Measurements from ENCODE around the gene PTPN22. TPM values are rescaled to one million over a fixed set of nuclear protein-coding genes. Genes with fewer than 3 reads are reported as not detected.

The PTPN22 gene
- total and polyA plus RNA-seq, 2 experiments from 2014 or later, result 0.86 to 1.6 TPM

GRCh38 chr1:113893267-113893666 lies 21.8 kb upstream of the PTPN22 start:
- TF ChIP-seq EZH2phosphoT487 (IDR thresholded peaks at IDR 0.05; ENCODE audit: insufficient read depth, low read depth), result no peak
- no peak for TF ChIP-seq EZH2 (IDR thresholded peaks at IDR 0.05; ENCODE audit: insufficient read depth, poor library complexity, severe bottlenecking)
- H3K36me3 ChIP-seq (ENCODE audit: low read depth), result peaks cover 16% of the 10 kb centered on the region; the same call in 1 of the 2 replicates
- H3K27ac ChIP-seq, result no peak overlapping the region
- H3K9me2 ChIP-seq (ENCODE audit: insufficient read depth), result no peaks in the 10 kb centered on the region
- no peak overlapping the region for H3K9ac ChIP-seq
- H3K27me3 ChIP-seq (replicated peaks; ENCODE audit: insufficient read depth), result no peaks in the 10 kb centered on the region
- no peaks in the 10 kb centered on the region for H4K20me1 ChIP-seq (ENCODE audit: insufficient read depth)
- no peaks in the 10 kb centered on the region for H3K4me1 ChIP-seq (ENCODE audit: insufficient read depth)
- H3K4me3 ChIP-seq, result no peak overlapping the region
- in situ Hi-C loops (cut with MboI), result no loop called here
- H2AFZ ChIP-seq, result no peak overlapping the region
- WGBS, 2 experiments (ENCODE audit: low coverage in 1 of 2, low lambda C conversion rate in 2 of 2, missing lambda C conversion rate in 2 of 2), result 96 to 100% methylated on average over 3 of the region's 3 CpGs
- H3F3A ChIP-seq (ENCODE audit: insufficient read depth), result peaks cover 10% of the 10 kb centered on the region; the same call in 1 of the 2 replicates
- no peak overlapping the region for H3K4me2 ChIP-seq (ENCODE audit: unreplicated experiment)
- H3K79me2 ChIP-seq (ENCODE audit: insufficient read depth), result no peaks in the 10 kb centered on the region
- DNase-seq, result no peak
- H3K9me3 ChIP-seq (ENCODE audit: low read depth), result no peaks in the 10 kb centered on the region

DNA sequence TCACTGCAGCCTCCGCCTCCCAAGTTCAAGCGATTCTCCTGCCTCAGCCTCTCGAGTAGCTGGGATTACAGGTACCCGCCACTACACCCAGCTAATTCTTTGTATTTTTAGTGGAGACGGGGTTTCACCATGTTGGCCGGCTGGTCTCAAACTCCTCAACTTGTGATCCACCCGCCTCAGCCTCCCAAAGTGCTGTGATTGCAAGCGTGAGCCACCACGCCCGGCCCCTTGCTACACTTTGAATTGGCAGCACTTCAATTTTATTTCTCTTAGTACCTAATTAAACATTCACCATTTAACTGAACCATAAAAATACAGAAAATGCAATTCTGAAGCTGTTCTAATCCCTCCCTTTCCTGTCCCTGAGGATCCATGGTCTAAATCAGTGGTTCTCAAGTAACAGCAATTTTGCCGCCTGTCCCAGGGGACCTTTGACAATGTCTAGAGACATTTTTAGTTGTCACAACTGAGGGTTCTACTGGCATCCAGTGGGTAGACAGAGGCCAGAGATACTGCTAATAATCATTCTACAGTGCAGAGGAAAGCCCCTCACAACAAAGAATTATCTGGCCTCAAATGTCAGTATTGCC lies 20.2 kb upstream of the PTPN22 start:
- in situ Hi-C loops (cut with MboI), result no loop called here
- no peak for TF ChIP-seq EZH2phosphoT487 (IDR thresholded peaks at IDR 0.05; ENCODE audit: insufficient read depth, low read depth)
- H3K9me3 ChIP-seq (ENCODE audit: low read depth), result no peaks in the 10 kb centered on the region
- H4K20me1 ChIP-seq (ENCODE audit: insufficient read depth), result no peaks in the 10 kb centered on the region
- H3K4me2 ChIP-seq (ENCODE audit: unreplicated experiment), result no peak overlapping the region
- no peaks in the 10 kb centered on the region for H3K9me2 ChIP-seq (ENCODE audit: insufficient read depth)
- 90 to 91% methylated on average over 11 of the region's 11 CpGs for WGBS, 2 experiments (ENCODE audit: low coverage in 1 of 2, low lambda C conversion rate in 2 of 2, missing lambda C conversion rate in 2 of 2)
- no peaks in the 10 kb centered on the region for H3K27me3 ChIP-seq (replicated peaks; ENCODE audit: insufficient read depth)
- no peaks in the 10 kb centered on the region for H3K4me1 ChIP-seq (ENCODE audit: insufficient read depth)
- no peaks in the 10 kb centered on the region for H3K79me2 ChIP-seq (ENCODE audit: insufficient read depth)
- no peak overlapping the region for H3K9ac ChIP-seq
- DNase-seq, result no peak
- peaks cover 10% of the 10 kb centered on the region; the same call in 1 of the 2 replicates for H3F3A ChIP-seq (ENCODE audit: insufficient read depth)
- no peak overlapping the region for H3K4me3 ChIP-seq
- no peak overlapping the region for H3K27ac ChIP-seq
- 0 out of 2 replicates have a peak, but pooled peaks cover 1% of the 10 kb centered on the region for H3K36me3 ChIP-seq (ENCODE audit: low read depth)
- no peak overlapping the region for H2AFZ ChIP-seq

DNA sequence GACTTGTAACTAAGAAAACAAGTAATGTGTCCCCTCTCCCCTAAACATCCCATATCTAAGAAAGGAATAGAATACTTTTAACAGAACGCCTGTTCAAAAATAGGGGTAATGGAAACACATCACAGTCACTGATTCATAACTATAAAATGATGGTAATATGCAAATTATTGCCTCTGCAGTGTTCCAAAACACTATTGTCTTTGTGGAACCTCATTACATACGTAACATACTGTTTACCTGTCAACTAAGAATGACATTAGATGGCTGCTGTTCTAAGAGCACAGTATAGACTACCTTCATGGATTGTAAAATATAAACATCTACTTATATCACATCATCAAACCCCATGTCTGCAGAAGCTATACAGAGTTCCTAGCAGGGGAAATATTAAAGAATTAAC lies 19.3 kb upstream of the PTPN22 start:
- H3K4me2 ChIP-seq (ENCODE audit: unreplicated experiment), result no peak overlapping the region
- TF ChIP-seq EZH2phosphoT487 (IDR thresholded peaks at IDR 0.05; ENCODE audit: insufficient read depth, low read depth) (no peak), EZH2 (IDR thresholded peaks at IDR 0.05; ENCODE audit: insufficient read depth, poor library complexity, severe bottlenecking) (no peak)
- WGBS, 2 experiments (ENCODE audit: low coverage in 1 of 2, low lambda C conversion rate in 2 of 2, missing lambda C conversion rate in 2 of 2), result 64 to 67% methylated on average over 2 of the region's 2 CpGs
- DNase-seq, result no peak
- H3K9me3 ChIP-seq (ENCODE audit: low read depth), result no peaks in the 10 kb centered on the region
- H3K27me3 ChIP-seq (replicated peaks; ENCODE audit: insufficient read depth), result no peaks in the 10 kb centered on the region
- no peak overlapping the region for H3K9ac ChIP-seq
- H2AFZ ChIP-seq, result no peak overlapping the region
- in situ Hi-C loops (cut with MboI), result no loop called here
- no peak overlapping the region for H3K27ac ChIP-seq
- no peaks in the 10 kb centered on the region for H3K36me3 ChIP-seq (ENCODE audit: low read depth)
- no peaks in the 10 kb centered on the region for H3K4me1 ChIP-seq (ENCODE audit: insufficient read depth)
- H3K4me3 ChIP-seq, result no peak overlapping the region
- H3K9me2 ChIP-seq (ENCODE audit: insufficient read depth), result no peaks in the 10 kb centered on the region
- no peaks in the 10 kb centered on the region for H3K79me2 ChIP-seq (ENCODE audit: insufficient read depth)
- no peaks in the 10 kb centered on the region for H4K20me1 ChIP-seq (ENCODE audit: insufficient read depth)
- peaks cover 10% of the 10 kb centered on the region; the same call in 1 of the 2 replicates for H3F3A ChIP-seq (ENCODE audit: insufficient read depth)

GRCh38 chr1:113887402-113888175 lies 16.1 kb upstream of the PTPN22 start, which contains the start of gene BCL2L15:
Gene BCL2L15, minus strand, starts transcription at chr1:113887581. Its CDS starts 206 bp downstream, at chr1:113887375.
- Histone ChIP-seq H3K9me2 (ENCODE audit: insufficient read depth) (no peaks in the 10 kb centered on the region), H3K9me3 (ENCODE audit: low read depth) (no peaks in the 10 kb centered on the region), H2AFZ (no peak within 1 kb of the TSS), H4K20me1 (ENCODE audit: insufficient read depth) (no peaks in the 10 kb centered on the region), H3K36me3 (ENCODE audit: low read depth) (no peaks in the 10 kb centered on the region), H3K79me2 (ENCODE audit: insufficient read depth) (no peaks in the 10 kb centered on the region), H3F3A (ENCODE audit: insufficient read depth) (no peaks in the 10 kb centered on the region), H3K27me3 (replicated peaks; ENCODE audit: insufficient read depth) (no peaks in the 10 kb centered on the region), H3K9ac (no peak within 1 kb of the TSS), H3K4me1 (ENCODE audit: insufficient read depth) (no peaks in the 10 kb centered on the region), H3K4me2 (ENCODE audit: unreplicated experiment) (no peak within 1 kb of the TSS), H3K4me3 (no peak within 1 kb of the TSS), H3K27ac (no peak within 1 kb of the TSS)
- 86 to 88% methylated on average over 6 of the region's 6 CpGs for WGBS, 2 experiments (ENCODE audit: low coverage in 1 of 2, low lambda C conversion rate in 2 of 2, missing lambda C conversion rate in 2 of 2)
- in situ Hi-C loops (cut with MboI), result no loop called here
- DNase-seq, result no peak
- TF ChIP-seq EZH2phosphoT487 (IDR thresholded peaks at IDR 0.05; ENCODE audit: insufficient read depth, low read depth) (no peak), EZH2 (IDR thresholded peaks at IDR 0.05; ENCODE audit: insufficient read depth, poor library complexity, severe bottlenecking) (no peak)

All from GM23248 (cell line).